GM12875 (cell line): Measurements from ENCODE around the gene GNG4.

Experiments
- H3K4me3 ChIP-seq: one replicate; pipeline ENCODE4 v1.5.1; 2011; ENCODE audit warnings: low read depth, low read length, control low read depth
- CTCF ChIP-seq: IDR thresholded peaks from 2 replicates; pipeline ENCODE4 v1.5.1; 2011; ENCODE audit warnings: low read depth, mild to moderate bottlenecking, control low read depth, inconsistent platforms, low read length, moderate library complexity, borderline replicate concordance; ENCODE audit not compliant: insufficient read depth

The GNG4 gene

GRCh38 chr1:235661568-235661967 is 12.0 kb upstream of the GNG4 start:
- no peak overlapping the region for H3K4me3 ChIP-seq
- TF ChIP-seq CTCF: no peak

- TF ChIP-seq CTCF: no peak
- H3K4me3 ChIP-seq: no peak overlapping the region
These were observed 9.7 kb upstream of the GNG4 start for GRCh38 chr1:235659186-235659771.

DNA sequence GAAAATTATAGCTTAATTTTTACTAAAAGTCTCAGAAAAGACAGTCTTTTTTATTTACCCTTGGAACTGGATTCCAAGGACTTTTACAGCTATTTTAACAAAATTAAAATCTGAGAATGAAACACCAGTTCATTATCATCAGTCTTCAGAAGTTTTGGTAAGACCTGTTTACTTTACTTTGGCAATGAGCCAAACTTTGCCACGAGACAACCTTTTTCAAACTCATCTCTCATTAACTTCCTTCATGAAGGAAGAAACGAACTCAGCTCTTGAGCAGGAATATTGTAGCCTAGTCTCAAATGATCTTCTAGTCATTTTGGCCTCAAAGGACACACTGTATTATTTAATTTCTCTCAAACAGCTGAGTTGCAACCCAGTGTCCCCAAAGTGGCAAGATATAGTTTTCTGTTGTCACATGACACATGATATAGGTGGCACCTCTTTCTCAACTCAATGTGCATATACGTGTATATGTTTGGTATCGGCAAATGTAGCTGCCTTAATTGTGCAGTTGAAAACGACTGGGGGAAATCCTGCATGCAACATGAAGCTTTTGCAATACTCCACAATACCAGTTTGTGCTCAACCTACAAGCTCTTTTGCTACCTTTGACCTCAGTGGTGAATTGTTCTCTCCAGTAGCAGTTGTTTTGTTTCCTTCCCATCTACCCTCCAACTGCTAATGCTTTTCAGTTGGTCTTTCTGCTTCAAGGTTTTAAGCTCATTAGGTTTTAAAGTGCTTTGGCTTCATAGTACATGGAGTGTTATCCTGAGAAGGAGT is 8.4 kb upstream of the GNG4 start:
- TF ChIP-seq CTCF: no peak
- H3K4me3 ChIP-seq: no peak overlapping the region

- TF ChIP-seq CTCF: no peak
- H3K4me3 ChIP-seq: no peak overlapping the region
These were observed 7.7 kb upstream of the GNG4 start for GRCh38 chr1:235657269-235657668.

DNA sequence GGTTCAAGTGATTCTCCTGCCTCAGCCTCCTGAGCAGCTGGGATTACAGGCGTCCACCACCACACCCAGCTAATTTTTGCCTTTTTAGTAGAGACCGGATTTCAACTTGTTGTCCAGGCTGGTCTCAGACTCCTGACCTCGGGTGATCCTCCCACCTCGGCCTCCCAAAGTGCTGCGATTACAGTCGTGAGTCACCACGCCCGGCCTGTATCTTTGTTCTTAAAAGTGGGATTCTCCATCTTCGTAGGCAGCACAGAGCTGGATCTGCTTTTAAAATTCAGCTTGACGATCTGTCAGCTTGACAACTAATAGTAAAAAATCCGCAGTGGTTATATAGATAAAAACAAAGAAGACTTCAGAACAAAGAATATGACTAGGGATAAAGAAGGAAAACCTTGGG is 2.8 kb upstream of the GNG4 start:
- no peak overlapping the region for H3K4me3 ChIP-seq
- TF ChIP-seq CTCF: no peak

GRCh38 chr1:235651170-235651806 is 1.7 kb upstream of the GNG4 start:
- no peak overlapping the region for H3K4me3 ChIP-seq
- no peak for TF ChIP-seq CTCF
